H1 (cell line): Measurements from ENCODE around the gene FCMR. TPM values are rescaled to one million over a fixed set of nuclear protein-coding genes. Genes with fewer than 3 reads are reported as not detected.

Experiments used
- GABPA ChIP-seq: IDR thresholded peaks from 2 replicates; pipeline ENCODE4 v1.6.1; 2011; ENCODE audit warnings: mild to moderate bottlenecking, low read length, moderate library complexity, borderline replicate concordance; ENCODE audit not compliant: insufficient read depth
- HDAC2 ChIP-seq, 2 experiments: fragments of 300-600 bp in 1 of 2; sonication (generic) in 1 of 2; IDR thresholded peaks; 2 replicates each; pipeline ENCODE4 v1.6.1; 2011 to 2012; ENCODE audit warnings: low read depth in 2 of 2, low read length in 2 of 2, mild to moderate bottlenecking in 2 of 2, moderate library complexity in 2 of 2, borderline replicate concordance in 1 of 2, inconsistent platforms in 1 of 2
- polyA plus RNA-seq, 7 experiments: library from polyadenylated mRNA; depleted of rRNA in 3 of 7; stranded (reverse) in 5 of 7; unstranded in 2 of 7; fragments of >200 nt in 5 of 7; fragments of 200-250 nt in 2 of 7; gene quantifications; 1 replicate in 5 of 7; 2 replicates in 1 of 7; 4 replicates in 1 of 7; pipeline versions ENCODE4 v1.2.1 to v1.2.3, GENCODE V29; 2011 to 2013; ENCODE audit warnings: missing spikeins in 2 of 7, mixed read lengths in 2 of 7
- total RNA-seq: library from RNA; stranded (reverse); fragmentation: NEBNext Ultra II Directional; extraction: Animal tissue kit (Norgen Biotek cat#: 25700); gene quantifications from 2 replicates; pipeline ENCODE4 v1.2.1, GENCODE V29; 2021

Gene FCMR
- total and polyA plus RNA-seq, 2 of the 8 experiments (the other 6 are each of a cell fraction or from before 2014, with no cell fraction given), result 0.53 TPM; not detected in 1

DNA sequence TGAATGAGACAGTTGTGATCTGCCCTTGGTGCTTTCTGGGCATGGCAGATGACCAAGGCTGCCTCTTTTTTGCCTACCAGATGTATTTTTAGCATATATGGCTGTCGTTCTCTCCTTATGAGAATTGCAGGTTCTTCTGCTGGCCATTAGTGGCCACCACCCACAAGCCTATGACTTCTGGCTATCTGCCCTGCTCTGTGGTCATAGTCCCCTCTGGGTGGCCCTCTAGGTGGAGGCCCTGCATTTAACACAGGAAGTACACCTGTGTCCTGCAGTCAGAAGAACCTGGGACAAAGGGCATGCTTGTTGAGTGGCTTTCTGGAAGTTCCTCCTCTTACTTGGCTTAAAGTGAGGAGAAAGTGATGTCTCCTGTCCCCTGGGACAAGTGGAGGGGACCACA, 42.0 kb upstream of the FCMR start (continued):
- TF ChIP-seq GABPA, result no peak
- TF ChIP-seq HDAC2 (IDR thresholded peaks at IDR 0.05; ENCODE audit: borderline replicate concordance in 1 of 2, low read depth in 2 of 2, low read length in 2 of 2), result no peak
